Subcutaneous adipose tissue (tissue), 4 donors: Measurements from ENCODE around the gene CSNK2A1. TPM values are rescaled to one million over a fixed set of nuclear protein-coding genes. Genes with fewer than 3 reads are reported as not detected.

Source experiments
- CTCF ChIP-seq: fragments of 450-650 bp; IDR thresholded peaks from one replicate; pipeline ENCODE4 v1.5.1; 2016; ENCODE audit warnings: low read depth, mild to moderate bottlenecking, control low read depth, antibody characterized with exemption, moderate library complexity
- total RNA-seq, 4 donors: library from RNA; depleted of rRNA; stranded (reverse); fragments of >200 nt; gene quantifications; one replicate each; pipeline ENCODE4 v1.1.0, GENCODE V29; 2016

Gene CSNK2A1
- total RNA-seq, 4 donors from 2014 or later = 63.0 to 103 (median 78.3) TPM

DNA sequence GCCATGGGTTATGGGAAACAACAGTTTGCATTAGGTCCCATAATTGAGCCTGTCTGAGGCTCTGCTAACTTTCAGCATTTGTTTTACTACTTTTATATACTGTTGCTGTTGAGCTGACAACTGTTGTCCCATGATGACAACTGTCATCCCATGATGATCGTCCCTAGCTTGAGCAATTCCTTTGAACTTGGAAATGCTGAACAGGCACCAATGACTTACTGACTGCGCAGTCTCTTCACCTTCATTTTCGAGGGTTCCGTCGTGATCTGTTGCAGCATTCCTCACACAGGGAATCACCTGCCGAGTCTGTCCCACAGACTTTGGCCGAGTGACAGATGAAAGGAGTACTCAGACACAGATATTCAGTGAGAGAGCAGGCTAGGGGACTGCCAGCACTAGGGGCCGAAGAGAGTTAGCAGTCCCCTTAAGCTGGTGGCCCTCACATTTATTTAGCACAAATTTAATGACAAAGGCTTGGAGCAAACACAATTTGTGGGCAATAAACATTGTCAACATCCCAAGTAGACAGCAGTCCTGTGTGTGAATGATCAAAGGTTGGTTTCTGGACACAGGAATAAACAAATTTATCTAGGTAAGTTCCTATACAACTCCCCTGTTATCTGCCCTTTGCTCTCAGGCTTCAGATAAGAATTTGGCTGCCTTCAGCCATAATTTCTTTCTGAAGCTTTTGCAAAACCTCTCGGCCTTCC lies 71.3 kb downstream of the CSNK2A1 start:
- TF ChIP-seq CTCF = no peak

DNA sequence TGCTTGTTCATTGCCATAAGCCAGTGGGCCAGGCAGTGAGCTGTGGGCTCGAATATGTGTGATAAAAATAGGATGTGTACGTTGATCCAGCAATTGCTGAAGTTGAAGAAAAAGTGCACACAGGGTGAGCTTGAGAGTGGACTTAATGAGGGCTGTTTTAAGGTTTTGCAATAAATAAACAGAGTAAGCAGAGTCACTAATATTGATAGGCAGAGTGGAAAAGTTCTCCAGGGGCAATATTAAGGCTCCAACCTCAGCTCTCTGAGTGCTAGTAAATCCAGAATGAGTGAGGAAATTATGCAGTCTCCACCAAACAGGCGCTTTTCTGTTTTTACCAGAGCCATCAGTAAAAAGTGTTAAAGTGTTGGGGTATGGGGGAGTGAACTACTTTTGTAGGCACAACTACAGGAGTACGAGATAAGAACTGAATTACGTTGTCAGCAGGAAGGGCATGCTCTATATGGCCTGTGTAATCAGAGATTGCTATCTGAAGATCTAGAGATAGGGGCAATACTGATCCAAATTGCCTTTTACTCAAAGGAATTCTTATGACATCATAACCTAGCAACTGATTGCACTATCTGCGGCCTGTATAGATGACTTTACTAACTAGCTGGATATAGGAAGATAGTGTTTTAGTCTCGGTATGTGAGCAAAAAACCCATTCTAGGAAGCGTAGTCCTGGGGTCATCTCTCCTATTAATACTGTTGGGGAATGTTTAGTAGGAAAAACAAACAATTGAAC lies 73.7 kb downstream of the CSNK2A1 start:
- no peak for TF ChIP-seq CTCF

DNA sequence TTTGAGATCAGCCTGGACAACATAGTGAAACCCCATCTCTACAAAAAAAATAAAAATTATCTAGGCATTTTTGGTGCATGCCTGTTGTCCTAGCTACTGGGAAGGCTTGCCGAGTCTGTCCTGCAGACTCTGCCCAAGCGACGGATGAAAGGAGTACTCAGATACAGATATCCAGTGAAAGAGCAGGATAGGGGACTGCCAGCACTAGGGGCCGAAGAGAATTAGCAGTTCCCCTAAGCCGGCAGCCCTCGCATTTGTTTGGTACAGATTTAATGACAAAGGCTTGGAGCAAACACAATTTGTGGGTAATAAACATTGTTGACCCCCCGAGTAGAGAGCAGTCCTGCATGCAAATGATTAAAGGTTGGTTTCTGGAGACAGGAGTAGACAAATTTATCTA lies 75.8 kb downstream of the CSNK2A1 start:
- no peak for TF ChIP-seq CTCF

- TF ChIP-seq CTCF = no peak
Observed at GRCh38 chr20:462199-462991, 81.2 kb downstream of the CSNK2A1 start, which contains the start of gene TBC1D20. TBC1D20 (minus strand) TSS chr20:462533; CDS start chr20:462405, 128 bp downstream.

DNA sequence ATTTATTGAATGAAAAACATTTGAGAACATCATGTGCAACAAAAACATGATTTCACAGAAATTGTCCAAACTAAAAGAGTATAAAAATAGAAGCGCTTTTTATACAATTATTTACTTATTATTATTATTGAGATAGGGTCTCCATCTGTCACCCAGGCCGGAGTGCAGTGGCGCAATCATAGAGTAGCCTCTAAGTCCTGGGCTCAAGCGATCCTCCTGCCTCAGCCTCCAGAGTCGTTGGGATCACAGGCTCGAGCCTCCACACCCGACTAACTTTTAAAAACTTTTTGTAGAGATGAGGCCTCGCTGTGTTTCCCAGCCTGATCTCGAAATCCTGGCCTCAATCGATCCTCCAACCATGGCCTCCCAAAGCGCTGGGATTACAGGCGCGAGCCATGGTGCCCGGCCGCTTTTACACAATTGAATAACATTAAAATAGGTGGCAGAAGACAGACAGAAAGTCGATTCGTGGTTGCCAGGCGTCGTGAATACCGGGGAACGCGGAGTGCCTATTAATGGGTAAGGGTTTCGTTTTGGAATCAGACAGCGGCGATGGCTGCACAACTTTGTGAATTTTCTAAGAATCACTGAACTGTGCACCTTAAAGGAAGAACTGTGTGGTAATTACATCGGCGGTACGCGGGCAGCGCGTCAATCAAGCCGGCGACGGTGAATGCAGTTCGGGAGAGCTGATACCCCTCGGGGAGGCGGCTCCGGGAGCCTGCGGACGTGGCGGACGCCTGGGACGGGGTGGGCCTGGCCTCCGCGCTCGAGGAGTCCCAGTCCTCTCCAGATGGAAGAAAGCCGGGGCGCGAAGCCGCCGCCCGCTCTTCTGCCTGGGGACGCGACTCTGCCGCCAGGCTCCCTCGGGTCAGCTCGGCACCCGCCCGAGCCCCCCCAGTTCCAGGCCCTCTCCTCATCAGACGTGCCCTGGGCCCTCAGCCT lies 82.1 kb downstream of the CSNK2A1 start:
- no peak for TF ChIP-seq CTCF

GRCh38 chr20:460707-461106 lies 82.9 kb downstream of the CSNK2A1 start:
- no peak for TF ChIP-seq CTCF
